Endodermal cell (in vitro differentiated cells): ENCODE results near the gene GOLGA6L25. TPM values are rescaled to one million over a fixed set of nuclear protein-coding genes. Genes with fewer than 3 reads are reported as not detected.
"Not testable (repeated sequence)": the region's sequence is repeated elsewhere in the genome, so short reads cannot be mapped to it uniquely, and the experiment has no call there.

ENCODE experiments used
- DNase-seq: peaks from one replicate; pipeline ENCODE4 v3.0.0-alpha.2; 2017
- H3K27ac ChIP-seq: 2 replicates; pipeline ENCODE4 v1.5.1; 2013; ENCODE audit warnings: mild to moderate bottlenecking, low read depth, low read length, moderate library complexity
- H3K27me3 ChIP-seq: 2 replicates; pipeline ENCODE4 v1.6.1; 2013; ENCODE audit warnings: mild to moderate bottlenecking, low read length, moderate library complexity; ENCODE audit not compliant: insufficient read depth, control insufficient read depth, poor library complexity, severe bottlenecking
- H3K36me3 ChIP-seq: 2 replicates; pipeline ENCODE4 v1.7.0; 2013; ENCODE audit warnings: mild to moderate bottlenecking, low read length, moderate library complexity; ENCODE audit not compliant: control insufficient read depth, insufficient read depth
- H3K4me1 ChIP-seq: one replicate; pipeline ENCODE4 v1.7.0; 2013; ENCODE audit warnings: low read length; ENCODE audit not compliant: control insufficient read depth, insufficient read depth
- H3K4me3 ChIP-seq: 2 replicates; pipeline ENCODE4 v1.5.1; 2013; ENCODE audit warnings: mild to moderate bottlenecking, low read length, moderate library complexity
- H3K9ac ChIP-seq: 2 replicates; pipeline ENCODE4 v1.6.1; 2013; ENCODE audit warnings: mild to moderate bottlenecking, low read length, moderate library complexity; ENCODE audit not compliant: poor library complexity, severe bottlenecking; ENCODE audit errors: extremely low read depth
- H3K9me3 ChIP-seq: 2 replicates; pipeline ENCODE4 v1.6.1; 2013; ENCODE audit warnings: mild to moderate bottlenecking, low read length, moderate library complexity; ENCODE audit not compliant: control insufficient read depth
- H3K27ac Mint-ChIP-seq: 2 replicates; pipeline ENCODE4 v1.8.0; 2020; ENCODE audit warnings: mixed read lengths
- H3K27me3 Mint-ChIP-seq: 2 replicates; pipeline ENCODE4 v1.8.0; 2021; ENCODE audit warnings: mild to moderate bottlenecking, mixed read lengths; ENCODE audit not compliant: insufficient read depth
- H3K36me3 Mint-ChIP-seq: 2 replicates; pipeline ENCODE4 v1.8.0; 2020; ENCODE audit warnings: low read depth, mixed read lengths
- H3K4me1 Mint-ChIP-seq: 2 replicates; pipeline ENCODE4 v1.8.0; 2020; ENCODE audit warnings: mixed read lengths
- H3K4me3 Mint-ChIP-seq: 2 replicates; pipeline ENCODE4 v1.8.0; 2020; ENCODE audit warnings: mild to moderate bottlenecking, moderate library complexity, mixed read lengths
- H3K9me3 Mint-ChIP-seq: 2 replicates; pipeline ENCODE4 v1.8.0; 2020; ENCODE audit warnings: mild to moderate bottlenecking, mixed read lengths
- WGBS, 2 experiments: methylation state at CpG; one replicate each; pipeline versions ENCODE4 v1.1.5 to v1.1.7; 2013; ENCODE audit warnings: missing lambda C conversion rate in 2 of 2, mixed read lengths in 1 of 2; ENCODE audit not compliant: insufficient coverage in 1 of 2, insufficient read length in 1 of 2; 5-methylcytosine and 5-hydroxymethylcytosine counted together
- total RNA-seq, 2 donors: library from RNA; stranded (reverse); fragmentation: NEBNext Ultra II Directional in 1 of 2; extraction: Animal tissue kit (Norgen Biotek cat#: 25700) in 1 of 2; gene quantifications; 2 replicates in 1 of 2; 3 replicates in 1 of 2; pipeline ENCODE4 v1.2.1, GENCODE V29; 2021

GOLGA6L25 gene
- total RNA-seq, 2 donors from 2014 or later, result not detected

GRCh38 chr15:28589769-28590168 lies 36.4 kb downstream of the GOLGA6L25 start:
- not testable (repeated sequence) for H3K36me3 Mint-ChIP-seq, H3K9me3 ChIP-seq, H3K4me1 Mint-ChIP-seq, H3K27ac ChIP-seq, H3K9me3 Mint-ChIP-seq, H3K27me3 Mint-ChIP-seq, H3K27me3 ChIP-seq, H3K9ac ChIP-seq, H3K4me1 ChIP-seq, H3K36me3 ChIP-seq, DNase-seq
- no CpG with 5 or more reads among the region's 9 CpGs for WGBS, 2 experiments
- Mint-ChIP-seq H3K4me3 (peak overlapping the region; percentile 81), H3K27ac (peak overlapping the region; percentile 91)
- peak overlapping the region; percentile 60 for H3K4me3 ChIP-seq

- H3K9me3 ChIP-seq, H3K36me3 ChIP-seq, DNase-seq, H3K27ac Mint-ChIP-seq, H3K27ac ChIP-seq, H3K27me3 ChIP-seq, H3K4me3 ChIP-seq, H3K4me1 ChIP-seq, H3K36me3 Mint-ChIP-seq, H3K27me3 Mint-ChIP-seq, H3K9ac ChIP-seq, H3K9me3 Mint-ChIP-seq, H3K4me1 Mint-ChIP-seq, H3K4me3 Mint-ChIP-seq: not testable (repeated sequence)
- WGBS, 2 experiments, result no CpG with 5 or more reads among the region's 3 CpGs
Observed at GRCh38 chr15:28592395-28592794, 39.0 kb downstream of the GOLGA6L25 start.

GRCh38 chr15:28593424-28594129 lies 40.2 kb downstream of the GOLGA6L25 start:
- not testable (repeated sequence) for H3K36me3 ChIP-seq, H3K27ac Mint-ChIP-seq, DNase-seq, H3K4me3 Mint-ChIP-seq, H3K9me3 Mint-ChIP-seq, H3K4me1 Mint-ChIP-seq, H3K4me3 ChIP-seq, H3K27me3 ChIP-seq, H3K4me1 ChIP-seq, H3K27ac ChIP-seq, H3K9ac ChIP-seq, H3K9me3 ChIP-seq, H3K27me3 Mint-ChIP-seq, H3K36me3 Mint-ChIP-seq
- WGBS, 2 experiments, result no CpG with 5 or more reads among the region's 5 CpGs

- not testable (repeated sequence) for H3K4me3 ChIP-seq, H3K4me1 ChIP-seq, H3K27ac Mint-ChIP-seq, H3K9ac ChIP-seq, H3K27me3 ChIP-seq, H3K27ac ChIP-seq, H3K4me3 Mint-ChIP-seq, H3K4me1 Mint-ChIP-seq, H3K9me3 Mint-ChIP-seq, H3K36me3 Mint-ChIP-seq, DNase-seq, H3K9me3 ChIP-seq, H3K36me3 ChIP-seq, H3K27me3 Mint-ChIP-seq
- no CpG with 5 or more reads among the region's 10 CpGs for WGBS, 2 experiments
Observed at GRCh38 chr15:28597471-28597870, 44.1 kb downstream of the GOLGA6L25 start.

- H3K27ac Mint-ChIP-seq, H3K4me3 Mint-ChIP-seq, H3K36me3 Mint-ChIP-seq, H3K36me3 ChIP-seq, H3K27ac ChIP-seq, H3K27me3 ChIP-seq, H3K4me1 Mint-ChIP-seq, H3K9me3 Mint-ChIP-seq, DNase-seq, H3K9ac ChIP-seq, H3K27me3 Mint-ChIP-seq, H3K9me3 ChIP-seq, H3K4me1 ChIP-seq, H3K4me3 ChIP-seq: not testable (repeated sequence)
- WGBS, 2 experiments, result no CpG with 5 or more reads among the region's 8 CpGs
Observed at GRCh38 chr15:28598209-28598608, 44.8 kb downstream of the GOLGA6L25 start.

- H3K27me3 Mint-ChIP-seq, H3K9me3 ChIP-seq, H3K36me3 ChIP-seq, H3K4me3 Mint-ChIP-seq, H3K4me1 ChIP-seq, H3K27me3 ChIP-seq, H3K27ac Mint-ChIP-seq, H3K4me3 ChIP-seq, H3K27ac ChIP-seq, DNase-seq, H3K4me1 Mint-ChIP-seq, H3K9me3 Mint-ChIP-seq, H3K36me3 Mint-ChIP-seq, H3K9ac ChIP-seq: not testable (repeated sequence)
- no CpG with 5 or more reads among the region's 9 CpGs for WGBS, 2 experiments
Observed at GRCh38 chr15:28602152-28602551, 48.8 kb downstream of the GOLGA6L25 start.
